ENCODE data around the gene FARP1.

FARP1 gene

GRCh38 chr13:98449273-98449672 is 306.4 kb downstream of the FARP1 start:
- no peak for DNase-seq (ENCODE audit: low read depth in 2 of 2)
- TF ChIP-seq, protein P1, sequence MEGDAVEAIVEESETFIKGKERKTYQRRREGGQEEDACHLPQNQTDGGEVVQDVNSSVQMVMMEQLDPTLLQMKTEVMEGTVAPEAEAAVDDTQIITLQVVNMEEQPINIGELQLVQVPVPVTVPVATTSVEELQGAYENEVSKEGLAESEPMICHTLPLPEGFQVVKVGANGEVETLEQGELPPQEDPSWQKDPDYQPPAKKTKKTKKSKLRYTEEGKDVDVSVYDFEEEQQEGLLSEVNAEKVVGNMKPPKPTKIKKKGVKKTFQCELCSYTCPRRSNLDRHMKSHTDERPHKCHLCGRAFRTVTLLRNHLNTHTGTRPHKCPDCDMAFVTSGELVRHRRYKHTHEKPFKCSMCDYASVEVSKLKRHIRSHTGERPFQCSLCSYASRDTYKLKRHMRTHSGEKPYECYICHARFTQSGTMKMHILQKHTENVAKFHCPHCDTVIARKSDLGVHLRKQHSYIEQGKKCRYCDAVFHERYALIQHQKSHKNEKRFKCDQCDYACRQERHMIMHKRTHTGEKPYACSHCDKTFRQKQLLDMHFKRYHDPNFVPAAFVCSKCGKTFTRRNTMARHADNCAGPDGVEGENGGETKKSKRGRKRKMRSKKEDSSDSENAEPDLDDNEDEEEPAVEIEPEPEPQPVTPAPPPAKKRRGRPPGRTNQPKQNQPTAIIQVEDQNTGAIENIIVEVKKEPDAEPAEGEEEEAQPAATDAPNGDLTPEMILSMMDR (IDR thresholded peaks at IDR 0.05; ENCODE audit: low read depth, low read length) = no peak
- H3K4me3 ChIP-seq (replicated peaks in 1 of 2; ENCODE audit: low read depth in 2 of 2, low read length in 2 of 2) = no peak overlapping the region

DNA sequence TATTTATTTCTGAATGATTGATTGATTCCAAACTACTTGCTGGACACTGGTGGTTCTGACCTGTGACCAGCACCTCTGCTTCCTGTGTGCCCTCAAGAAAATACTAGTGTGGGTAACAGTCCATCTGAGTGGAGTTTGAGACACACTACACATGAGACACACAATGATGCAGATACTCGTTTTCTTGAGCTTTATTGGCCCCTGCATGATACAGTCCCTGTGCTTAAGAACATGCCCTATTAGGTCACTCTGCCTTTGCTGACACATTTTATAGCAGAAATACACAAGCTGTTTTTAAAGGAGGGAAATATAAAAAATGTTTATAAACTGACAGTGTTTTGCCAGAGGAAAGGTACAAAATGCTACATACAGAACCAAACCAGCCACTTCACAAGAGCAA is 307.1 kb downstream of the FARP1 start:
- no peak for DNase-seq (ENCODE audit: low read depth in 2 of 2)
- H3K4me3 ChIP-seq (replicated peaks in 1 of 2; ENCODE audit: low read depth in 2 of 2, low read length in 2 of 2) = no peak overlapping the region
- TF ChIP-seq, protein P1 (IDR thresholded peaks at IDR 0.05; ENCODE audit: low read depth, low read length) = no peak

GRCh38 chr13:98450539-98451111 is 307.7 kb downstream of the FARP1 start:
- TF ChIP-seq, protein P1 (IDR thresholded peaks at IDR 0.05; ENCODE audit: low read depth, low read length) = no peak
- DNase-seq (ENCODE audit: low read depth in 2 of 2) = no peak
- H3K4me3 ChIP-seq (replicated peaks in 1 of 2; ENCODE audit: low read depth in 2 of 2, low read length in 2 of 2) = no peak overlapping the region

- no peak overlapping the region for H3K4me3 ChIP-seq (replicated peaks in 1 of 2; ENCODE audit: low read depth in 2 of 2, low read length in 2 of 2)
- TF ChIP-seq, protein P1 (IDR thresholded peaks at IDR 0.05; ENCODE audit: low read depth, low read length) = no peak
- peak; percentile 34 to 81 for DNase-seq (ENCODE audit: low read depth in 2 of 2)
These were observed 309.0 kb downstream of the FARP1 start for GRCh38 chr13:98451676-98452470.

- no peak overlapping the region for H3K4me3 ChIP-seq (replicated peaks in 1 of 2; ENCODE audit: low read depth in 2 of 2, low read length in 2 of 2)
- DNase-seq (ENCODE audit: low read depth in 2 of 2) = peak in 1 of 2 donors; percentile 49
- TF ChIP-seq, protein P1 (IDR thresholded peaks at IDR 0.05; ENCODE audit: low read depth, low read length) = no peak
These were observed 310.3 kb downstream of the FARP1 start for GRCh38 chr13:98452851-98453843.

DNA sequence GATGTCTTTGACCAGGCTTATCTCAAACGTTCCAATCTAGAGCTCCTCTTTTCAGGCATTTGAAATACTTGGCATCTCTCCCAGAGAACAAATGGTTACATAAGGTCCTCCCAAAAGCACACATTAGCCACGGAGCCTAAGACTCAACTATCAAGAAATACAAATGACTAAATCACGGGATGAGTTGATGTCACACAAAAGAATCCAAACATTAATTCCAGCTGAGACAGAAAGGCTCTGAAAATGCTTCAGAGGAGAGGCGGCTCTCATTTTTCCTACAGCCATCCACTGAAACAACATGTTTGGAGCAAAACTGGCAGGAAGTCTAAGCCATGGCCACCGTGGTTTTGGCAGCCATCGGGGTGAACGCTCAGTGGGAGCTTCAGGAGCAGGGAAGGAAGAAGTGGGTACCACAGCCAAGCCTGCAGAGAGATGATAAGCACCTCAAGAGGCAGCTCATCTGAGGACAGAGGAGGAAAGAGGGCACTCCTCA is 311.5 kb downstream of the FARP1 start:
- TF ChIP-seq, protein P1 (IDR thresholded peaks at IDR 0.05; ENCODE audit: low read depth, low read length) = no peak
- DNase-seq (ENCODE audit: low read depth in 2 of 2) = peak; percentile 90 to 91
- no peak overlapping the region for H3K4me3 ChIP-seq (replicated peaks in 1 of 2; ENCODE audit: low read depth in 2 of 2, low read length in 2 of 2)
